Measurements from ENCODE around the gene TMEM33. TPM values are rescaled to one million over a fixed set of nuclear protein-coding genes. Genes with fewer than 3 reads are reported as not detected.
A peak's percentile ranks its signal among the peaks of the same experiment; 100 is the strongest.

TMEM33 gene
- total and polyA plus RNA-seq, 12 donors = 4.7 to 31.2 (median 26.4) TPM

DNA sequence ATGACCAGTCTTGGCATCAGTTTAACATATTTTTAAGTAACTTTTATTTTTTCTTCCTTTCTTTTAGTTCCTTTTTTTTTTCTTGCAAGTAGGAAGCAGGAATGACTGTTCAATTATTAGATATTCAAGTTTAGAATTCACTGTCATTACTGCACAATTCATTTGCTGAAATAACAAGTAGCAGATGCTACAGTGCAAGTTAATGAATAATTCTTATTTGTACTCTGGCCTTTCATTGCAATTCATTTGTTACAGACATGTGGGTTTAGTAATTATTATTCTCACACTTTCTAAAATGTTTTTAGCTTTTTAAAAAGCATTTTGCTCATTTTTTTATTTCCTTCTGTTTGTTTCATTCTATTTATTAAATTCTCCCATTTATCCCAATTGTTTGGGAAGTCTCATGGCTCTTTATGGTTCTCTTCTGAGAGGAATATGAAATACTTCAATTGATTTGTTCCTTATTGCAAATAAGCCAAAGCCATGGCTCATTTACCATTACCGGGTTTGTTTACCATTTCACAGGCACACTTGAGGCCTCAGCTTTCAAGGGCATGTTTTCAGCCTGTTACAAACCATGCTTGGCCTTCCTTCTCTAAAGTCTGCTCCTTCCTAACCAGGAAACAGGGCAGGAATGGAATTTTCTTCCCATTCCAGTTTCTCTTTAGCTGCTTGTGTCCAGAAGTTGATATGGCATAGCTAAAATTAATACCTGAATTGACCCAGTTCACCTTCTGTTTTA, 41.7 kb downstream of the TMEM33 start:
- peaks cover 0 to 7% (median 0%) of the 10 kb centered on the region in 11 donors for H3K9me3 ChIP-seq
- no peaks in the 10 kb centered on the region for H3K27me3 ChIP-seq
- 69 to 84% methylated on average over 1 of the region's 1 CpG for WGBS, 2 donors
- ATAC-seq = no peak
- H3K36me3 ChIP-seq = peaks cover 0 to under 1% (median 0%) of the 10 kb centered on the region in 9 donors
- H3K27ac ChIP-seq = peak overlapping the region in 1 of 10 donors; percentile 7
- TF ChIP-seq, protein P1, sequence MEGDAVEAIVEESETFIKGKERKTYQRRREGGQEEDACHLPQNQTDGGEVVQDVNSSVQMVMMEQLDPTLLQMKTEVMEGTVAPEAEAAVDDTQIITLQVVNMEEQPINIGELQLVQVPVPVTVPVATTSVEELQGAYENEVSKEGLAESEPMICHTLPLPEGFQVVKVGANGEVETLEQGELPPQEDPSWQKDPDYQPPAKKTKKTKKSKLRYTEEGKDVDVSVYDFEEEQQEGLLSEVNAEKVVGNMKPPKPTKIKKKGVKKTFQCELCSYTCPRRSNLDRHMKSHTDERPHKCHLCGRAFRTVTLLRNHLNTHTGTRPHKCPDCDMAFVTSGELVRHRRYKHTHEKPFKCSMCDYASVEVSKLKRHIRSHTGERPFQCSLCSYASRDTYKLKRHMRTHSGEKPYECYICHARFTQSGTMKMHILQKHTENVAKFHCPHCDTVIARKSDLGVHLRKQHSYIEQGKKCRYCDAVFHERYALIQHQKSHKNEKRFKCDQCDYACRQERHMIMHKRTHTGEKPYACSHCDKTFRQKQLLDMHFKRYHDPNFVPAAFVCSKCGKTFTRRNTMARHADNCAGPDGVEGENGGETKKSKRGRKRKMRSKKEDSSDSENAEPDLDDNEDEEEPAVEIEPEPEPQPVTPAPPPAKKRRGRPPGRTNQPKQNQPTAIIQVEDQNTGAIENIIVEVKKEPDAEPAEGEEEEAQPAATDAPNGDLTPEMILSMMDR (IDR thresholded peaks at IDR 0.05) = no peak
- DNase-seq = no peak
- no peak overlapping the region for H3K4me3 ChIP-seq
- intact Hi-C loops (cut with DNase I) = no loop called here
- peaks cover 0 to 8% (median 0%) of the 10 kb centered on the region in 9 donors for H3K4me1 ChIP-seq

DNA sequence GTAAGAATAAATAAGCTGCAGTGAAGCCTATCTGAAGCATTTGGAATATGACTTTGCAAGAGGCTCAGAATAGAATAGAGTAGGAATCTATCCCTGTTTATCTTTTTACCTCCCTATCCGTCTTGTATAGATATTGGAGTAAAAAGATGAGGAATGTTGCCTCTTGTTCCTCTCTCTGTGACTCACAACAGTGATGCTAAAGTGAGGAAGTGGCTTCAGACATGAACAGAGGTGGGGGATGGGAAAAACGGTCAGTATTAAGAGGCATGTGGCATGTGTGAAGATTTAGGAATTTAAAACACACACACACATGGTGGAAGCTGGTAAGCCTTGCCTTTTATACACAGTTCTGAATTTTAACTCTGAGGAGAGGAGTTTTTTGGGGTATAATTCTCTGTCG, 42.5 kb downstream of the TMEM33 start:
- Histone ChIP-seq H3K36me3 (peaks cover 0 to 2% (median 0%) of the 10 kb centered on the region in 9 donors), H3K27me3 (no peaks in the 10 kb centered on the region), H3K27ac (no peak overlapping the region), H3K4me1 (peaks cover 0 to 8% (median 0%) of the 10 kb centered on the region in 9 donors), H3K9me3 (peaks cover 0 to 11% (median 0%) of the 10 kb centered on the region in 11 donors), H3K4me3 (no peak overlapping the region)
- 41 to 47% methylated on average over 3 of the region's 3 CpGs for WGBS, 2 donors
- intact Hi-C loops (cut with DNase I) = no loop called here
- DNase-seq (no peak), ATAC-seq (no peak)
- TF ChIP-seq, protein P1 (IDR thresholded peaks at IDR 0.05) = no peak

DNA sequence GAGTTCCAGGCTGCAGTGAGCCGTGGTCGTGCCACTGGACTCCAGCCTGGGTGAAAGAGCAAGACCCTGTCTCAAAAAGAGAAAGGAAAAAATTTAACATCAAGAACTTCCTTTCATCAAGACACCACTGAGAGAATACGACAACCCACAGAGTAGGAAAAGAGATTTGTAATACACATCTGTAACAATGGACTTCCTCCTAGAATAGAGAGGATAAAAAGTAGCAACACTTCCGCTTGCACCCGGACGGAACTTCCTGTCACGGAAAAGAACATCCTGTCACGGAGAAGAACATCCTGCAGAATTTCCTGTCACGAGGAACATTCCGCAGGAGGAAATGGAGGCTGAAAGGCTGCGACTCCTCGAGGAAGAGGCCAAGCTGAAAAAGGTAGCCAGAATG, 46.2 kb downstream of the TMEM33 start, which contains the start of gene DCAF4L1:
TSS of gene DCAF4L1 (plus strand) at position 301 of the 400 bp plus-strand sequence. CDS start at position 338, 37 bp downstream.
- intact Hi-C loops (cut with DNase I) = no loop called here
- no peak for DNase-seq
- no peak within 1 kb of the TSS for H3K27ac ChIP-seq
- H3K36me3 ChIP-seq = peaks cover 0 to 2% (median 0%) of the 10 kb centered on the region in 9 donors
- no peak within 1 kb of the TSS for H3K4me3 ChIP-seq
- H3K9me3 ChIP-seq = peaks cover 0 to 11% (median 0%) of the 10 kb centered on the region in 11 donors
- H3K27me3 ChIP-seq = no peaks in the 10 kb centered on the region
- no peak for ATAC-seq
- 74 to 81% methylated on average over 12 of the region's 12 CpGs for WGBS, 2 donors
- TF ChIP-seq, protein P1 (IDR thresholded peaks at IDR 0.05) = no peak
- peaks cover 0 to 8% (median 0%) of the 10 kb centered on the region in 9 donors for H3K4me1 ChIP-seq

DNA sequence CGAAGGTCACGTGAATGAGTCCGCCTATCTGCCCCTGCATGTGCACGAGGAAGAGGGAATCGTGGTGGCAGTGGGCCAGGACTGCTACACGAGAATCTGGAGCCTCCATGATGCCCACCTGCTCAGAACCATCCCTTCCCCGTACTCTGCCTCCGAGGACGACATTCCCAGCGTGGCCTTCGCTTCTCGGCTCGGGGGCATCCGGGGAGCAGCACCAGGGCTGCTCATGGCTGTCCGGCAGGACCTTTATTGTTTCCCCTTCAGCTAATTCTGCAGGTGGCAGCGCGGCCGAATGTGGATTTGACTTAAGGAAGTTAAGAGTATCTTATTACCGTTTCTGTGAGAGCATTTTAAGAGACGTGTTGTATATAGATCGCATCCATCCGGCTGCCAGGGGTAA, 47.5 kb downstream of the TMEM33 start:
- no peak overlapping the region for H3K4me3 ChIP-seq

More for the DNA sequence above, 47.5 kb downstream of the TMEM33 start:
- Histone ChIP-seq H3K36me3 (peaks cover 0 to 2% (median 0%) of the 10 kb centered on the region in 9 donors), H3K4me1 (peaks cover 0 to 6% (median 0%) of the 10 kb centered on the region in 9 donors), H3K9me3 (peaks cover 0 to 11% (median 0%) of the 10 kb centered on the region in 11 donors), H3K27me3 (no peaks in the 10 kb centered on the region), H3K27ac (no peak overlapping the region)
- intact Hi-C loops (cut with DNase I) = no loop called here
- no peak for ATAC-seq
- no peak for DNase-seq
- WGBS, 2 donors = 93 to 94% methylated on average over 22 of the region's 22 CpGs
- TF ChIP-seq, protein P1 (IDR thresholded peaks at IDR 0.05) = no peak
